Erythroblast (primary cell): ENCODE measurements around the gene PPP4R1.

Source experiments
- GATA1 ChIP-seq: IDR thresholded peaks from 2 replicates; pipeline ENCODE4 v1.6.1; 2011; ENCODE audit warnings: low read depth, mild to moderate bottlenecking, control low read depth, low read length, moderate library complexity
- POLR2A ChIP-seq: IDR thresholded peaks from 2 replicates; pipeline ENCODE4 v1.6.1; 2011; ENCODE audit warnings: mild to moderate bottlenecking, low read length

- TF ChIP-seq POLR2A (no peak), GATA1 (no peak)
Measured at GRCh38 chr18:9587924-9588323, 26.4 kb downstream of the PPP4R1 start.
